HG03342 (cell line): ENCODE results near the gene IL12RB1.
"Not testable (repeated sequence)": the region's sequence is repeated elsewhere in the genome, so short reads cannot be mapped to it uniquely, and the experiment has no call there.

ENCODE experiments used
- ATAC-seq: cut with Tn5 transposase; IDR thresholded peaks from one replicate; pipeline ENCODE4 v1.9.1; 2021; ENCODE audit warnings: mild to moderate bottlenecking, moderate library complexity; ENCODE audit not compliant: unreplicated experiment

Gene IL12RB1

GRCh38 chr19:18112989-18113478 lies 26.3 kb upstream of the IL12RB1 start:
- ATAC-seq, result no peak

GRCh38 chr19:18110609-18111232 lies 24.0 kb upstream of the IL12RB1 start:
- ATAC-seq, result no peak

GRCh38 chr19:18109733-18110608 lies 23.2 kb upstream of the IL12RB1 start:
- no peak for ATAC-seq

GRCh38 chr19:18109341-18109732 lies 22.6 kb upstream of the IL12RB1 start:
- ATAC-seq, result no peak

GRCh38 chr19:18108897-18109296 lies 22.2 kb upstream of the IL12RB1 start:
- no peak for ATAC-seq

GRCh38 chr19:18107235-18107634 lies 20.5 kb upstream of the IL12RB1 start:
- ATAC-seq, result no peak

- ATAC-seq, result not testable (repeated sequence)
Observed at GRCh38 chr19:18105259-18105658, 18.5 kb upstream of the IL12RB1 start.

- ATAC-seq, result peak; percentile 8
Observed at GRCh38 chr19:18104793-18105131, 18.0 kb upstream of the IL12RB1 start.

GRCh38 chr19:18102916-18103542 lies 16.3 kb upstream of the IL12RB1 start:
- no peak for ATAC-seq

- ATAC-seq, result no peak
Observed at GRCh38 chr19:18101268-18101667, 14.5 kb upstream of the IL12RB1 start.

GRCh38 chr19:18100710-18101109 lies 14.0 kb upstream of the IL12RB1 start:
- no peak for ATAC-seq

GRCh38 chr19:18099623-18099995 lies 12.9 kb upstream of the IL12RB1 start:
- ATAC-seq, result no peak

- peak; percentile 54 for ATAC-seq
Observed at GRCh38 chr19:18098891-18099622, 12.3 kb upstream of the IL12RB1 start.

GRCh38 chr19:18097993-18098890 lies 11.5 kb upstream of the IL12RB1 start:
- ATAC-seq, result peak; percentile 2

GRCh38 chr19:18097217-18097992 lies 10.7 kb upstream of the IL12RB1 start, which contains the start of gene MAST3:
Gene MAST3 (plus strand): TSS chr19:18097778. CDS start chr19:18097793, 15 bp downstream.
- peak; percentile 42 for ATAC-seq

- no peak for ATAC-seq
Observed at GRCh38 chr19:18096258-18096657, 9.5 kb upstream of the IL12RB1 start.

GRCh38 chr19:18093439-18094161 lies 6.9 kb upstream of the IL12RB1 start:
- ATAC-seq, result no peak

GRCh38 chr19:18091217-18091608 lies 4.5 kb upstream of the IL12RB1 start:
- no peak for ATAC-seq
